Stimulated activated CD4-positive, alpha-beta T cell treated with anti-CD3 and anti-CD28 coated beads, Interleukin-4, amount 100 ng/mL, for 1 hour (primary cell): ENCODE data around the gene FABP6.

Experiments
- DNase-seq: peaks from one replicate; pipeline ENCODE4 v3.0.0-alpha.2; 2020

Gene FABP6

DNA sequence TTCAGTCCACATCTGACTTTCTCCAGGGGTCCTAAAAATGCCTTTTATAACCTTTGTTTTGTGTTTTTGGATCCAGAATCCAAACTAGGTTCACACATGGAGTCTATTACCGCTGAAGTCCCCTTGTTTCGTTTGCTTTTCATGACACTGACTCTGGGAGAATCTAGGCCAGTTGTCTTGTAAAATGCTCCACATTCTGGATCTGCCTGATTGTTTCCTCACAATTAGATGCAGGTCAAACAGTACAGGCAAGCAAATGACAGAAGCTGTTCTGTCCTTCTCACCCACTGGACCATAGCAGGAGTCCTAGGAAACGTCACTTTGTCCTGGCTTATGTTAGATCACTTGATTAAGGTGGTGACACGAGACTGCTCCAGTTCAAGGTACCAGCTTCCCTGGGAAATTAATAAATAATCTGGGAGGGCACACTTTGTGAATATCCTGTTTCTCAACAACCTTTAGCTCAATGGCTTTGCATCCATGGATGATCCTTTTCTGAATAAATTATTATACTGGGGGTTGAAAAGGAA, 34.1 kb downstream of the FABP6 start:
- no peak for DNase-seq

DNA sequence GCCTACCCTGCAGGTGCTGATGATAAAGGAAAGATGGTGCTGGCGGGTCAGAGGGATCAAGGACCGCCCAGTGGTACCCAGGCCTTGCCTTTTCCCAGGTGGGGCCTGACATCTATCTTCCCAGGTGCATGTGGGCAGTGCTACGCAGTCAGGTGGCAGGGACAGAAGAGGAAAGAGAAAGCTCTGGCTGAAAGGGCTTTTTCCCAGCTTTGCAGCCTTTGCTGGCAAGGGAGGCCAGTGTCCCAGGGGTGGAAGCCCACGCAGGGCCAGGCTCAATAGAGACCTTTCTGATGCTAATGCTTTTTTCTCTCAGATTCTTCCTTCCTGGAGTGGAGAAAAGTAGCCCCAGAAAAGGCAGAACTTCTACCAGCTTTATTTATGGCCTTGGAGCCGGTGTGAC, 36.7 kb downstream of the FABP6 start:
- DNase-seq, result no peak

DNA sequence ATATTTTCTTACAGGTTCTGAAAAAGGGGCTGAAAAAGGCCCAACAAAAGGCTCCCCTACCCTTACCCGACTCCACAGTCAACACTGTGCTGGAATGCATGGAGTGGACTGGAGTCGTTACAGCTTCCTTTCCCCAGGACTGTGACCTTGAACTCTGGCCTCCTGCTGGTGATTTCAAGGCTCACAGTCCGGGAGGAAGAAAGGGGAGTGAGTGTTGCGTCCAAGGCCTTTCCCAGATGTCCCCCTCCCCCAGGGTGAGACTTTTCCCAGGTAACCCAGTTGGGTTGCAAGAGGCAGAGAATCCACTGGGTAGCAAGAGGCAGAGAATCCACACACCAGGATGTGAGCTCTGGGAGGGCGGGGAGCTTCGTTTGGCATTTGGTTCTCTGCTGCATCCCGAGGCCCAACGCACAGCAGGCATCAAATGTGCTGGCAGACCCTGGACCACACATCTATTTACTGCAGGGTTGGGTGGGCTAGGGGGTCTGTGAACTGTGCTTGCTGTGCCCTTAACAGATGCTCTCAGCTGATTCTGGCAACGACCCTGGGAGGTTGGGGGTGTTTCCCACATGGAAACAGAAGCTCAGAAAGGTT, 37.5 kb downstream of the FABP6 start:
- DNase-seq, result no peak

DNA sequence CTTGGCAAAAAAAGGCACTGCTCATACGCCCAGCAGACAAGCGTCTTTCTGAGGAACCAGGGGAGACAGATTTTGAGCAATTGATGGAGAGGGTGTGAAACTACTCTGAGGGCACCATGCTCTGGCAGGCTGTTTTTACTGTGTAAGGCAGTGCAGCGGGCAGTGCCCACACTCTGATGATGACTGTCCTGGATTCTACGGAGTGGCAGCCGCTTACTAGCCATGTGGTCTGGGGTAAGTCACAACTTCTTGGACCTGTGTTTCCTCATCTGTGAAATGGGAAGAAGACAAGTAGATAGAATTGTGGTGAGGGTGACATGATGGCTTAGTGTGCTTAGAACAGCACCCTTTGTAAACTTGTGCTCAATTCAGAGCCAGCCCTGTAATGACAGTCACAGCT, 38.8 kb downstream of the FABP6 start:
- DNase-seq, result no peak

DNA sequence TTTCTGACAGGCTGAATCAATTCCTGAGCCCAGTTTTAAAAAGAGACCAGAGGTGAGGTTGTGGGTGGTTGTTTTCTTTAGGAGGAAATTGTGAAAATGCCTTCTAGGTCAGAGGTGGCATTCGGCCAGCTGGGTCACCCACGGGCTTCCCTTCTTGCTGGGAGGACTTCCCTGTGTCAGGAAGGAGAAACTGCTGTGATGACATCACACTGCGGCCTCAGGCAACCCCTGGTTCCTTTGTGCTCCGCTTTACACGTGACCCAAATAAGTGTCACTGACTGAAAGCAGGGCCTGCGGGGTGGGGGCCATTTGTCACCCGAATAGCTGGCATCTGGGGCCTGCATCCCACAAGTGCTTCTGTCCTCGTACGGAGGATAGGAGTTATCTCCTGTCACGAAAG, 39.7 kb downstream of the FABP6 start:
- DNase-seq, result no peak

DNA sequence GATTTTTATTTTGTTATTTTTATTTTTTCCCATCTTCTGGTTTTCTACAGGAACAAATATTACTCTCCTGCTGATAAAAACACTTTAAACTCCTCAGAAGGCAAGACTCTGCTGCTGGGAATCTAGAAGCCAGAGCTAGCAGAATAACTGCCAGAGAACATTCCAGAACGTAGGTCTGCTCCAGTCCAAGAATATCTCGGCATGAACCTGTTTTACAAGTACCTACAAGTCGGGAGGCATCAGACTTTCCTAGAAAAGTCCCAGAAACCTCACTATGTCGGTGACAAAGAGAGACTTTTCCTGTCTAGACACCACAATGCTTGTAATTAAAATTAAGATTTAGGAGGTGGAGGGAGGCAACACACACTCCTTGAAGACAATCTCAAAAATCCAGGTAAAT, 41.4 kb downstream of the FABP6 start:
- no peak for DNase-seq

DNA sequence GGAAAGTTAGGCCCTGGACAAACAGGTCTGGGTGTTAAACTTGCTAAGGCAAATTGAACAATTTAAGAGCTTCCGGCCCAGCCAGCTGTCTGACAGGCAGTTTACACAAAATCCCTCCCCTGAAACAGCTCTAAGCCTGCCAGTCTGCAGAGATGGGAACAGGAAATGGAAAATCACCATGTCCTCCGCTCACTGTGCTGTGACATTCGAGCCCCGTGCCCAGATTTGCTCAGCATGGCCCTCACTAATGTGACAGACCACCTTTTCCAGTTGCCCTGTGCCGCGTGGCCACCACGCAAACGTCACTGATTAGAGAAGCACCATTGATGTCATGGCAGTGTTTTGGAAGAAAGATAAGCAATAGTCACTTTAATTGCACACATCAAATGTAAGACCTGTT, 42.1 kb downstream of the FABP6 start:
- DNase-seq, result no peak

DNA sequence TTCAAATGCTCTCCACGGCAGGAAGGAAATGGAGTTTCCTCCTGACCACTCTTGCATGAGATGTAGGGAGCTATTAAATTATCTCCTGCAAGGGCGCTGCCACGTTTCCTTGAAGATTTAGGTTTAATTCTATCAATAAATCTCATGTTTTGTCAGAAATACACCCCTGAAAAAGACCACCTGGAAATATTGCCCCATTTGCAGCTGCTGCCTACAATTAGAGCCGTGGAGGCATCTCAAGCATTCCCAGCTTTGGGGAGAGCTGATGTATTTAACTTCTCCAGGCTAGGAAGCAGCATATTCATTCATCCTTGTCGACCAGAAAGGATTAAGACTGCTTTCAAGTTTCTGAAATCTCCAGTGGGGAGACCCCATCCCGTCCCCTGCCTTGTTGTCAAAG, 42.5 kb downstream of the FABP6 start:
- no peak for DNase-seq

DNA sequence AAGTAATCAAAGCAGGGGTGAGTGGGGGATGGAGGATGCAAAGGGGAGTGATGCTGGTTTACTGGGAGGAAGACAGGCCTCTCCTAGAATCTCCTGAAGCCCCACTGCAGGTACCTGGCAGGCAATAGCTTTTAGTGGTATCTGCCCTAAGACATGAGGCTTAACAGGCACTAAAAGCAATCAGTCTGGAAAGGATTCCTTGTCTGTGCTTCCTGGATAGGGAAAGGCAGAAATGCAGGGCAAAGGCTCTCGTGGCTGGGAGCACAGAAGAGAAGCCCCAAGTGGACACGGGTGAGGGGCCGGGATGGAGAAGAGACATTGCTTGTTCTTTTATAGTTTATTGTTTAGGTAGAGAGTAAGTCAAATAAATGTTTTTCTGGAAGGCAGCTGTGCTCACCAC, 43.0 kb downstream of the FABP6 start:
- DNase-seq, result no peak

DNA sequence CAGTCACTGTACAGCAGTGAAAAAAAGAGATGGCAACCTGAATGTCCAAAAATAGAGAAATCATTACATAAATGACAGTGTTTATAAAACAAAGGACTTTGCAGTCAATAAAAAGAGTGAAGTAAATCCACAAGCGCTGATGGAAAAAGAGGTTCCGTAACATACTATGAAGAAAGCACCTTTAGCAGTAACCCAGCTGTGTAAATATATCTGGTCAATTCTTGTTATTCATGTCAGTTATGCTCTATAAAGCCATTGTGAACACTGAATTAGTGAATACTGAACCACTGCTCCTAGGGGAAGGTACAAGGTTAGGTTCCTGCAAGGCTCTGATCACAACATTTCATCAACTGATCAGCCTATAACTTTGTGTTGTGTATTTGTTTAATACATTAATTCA, 43.6 kb downstream of the FABP6 start:
- no peak for DNase-seq

DNA sequence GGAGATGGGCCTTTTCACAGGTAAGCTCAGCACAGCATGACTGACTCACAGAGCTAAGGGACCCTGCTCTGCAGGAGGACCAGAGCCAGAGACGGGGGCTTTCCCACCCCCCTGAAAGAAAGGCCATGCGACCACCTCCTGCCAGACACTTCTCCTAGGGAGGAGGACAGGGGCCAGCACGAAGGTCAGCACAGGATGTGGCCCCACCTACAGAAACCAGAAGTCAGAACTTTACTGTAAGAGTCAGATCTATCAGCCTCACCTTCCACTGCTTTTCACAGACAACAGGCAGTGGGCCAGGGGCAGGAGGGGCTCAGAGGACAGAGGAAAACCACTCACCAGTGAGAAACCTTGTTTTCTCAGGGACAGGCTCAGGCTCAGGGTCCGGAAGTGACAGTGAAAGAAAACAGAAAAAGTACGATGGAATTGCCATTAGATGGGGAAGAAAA, 45.2 kb downstream of the FABP6 start:
- no peak for DNase-seq

DNA sequence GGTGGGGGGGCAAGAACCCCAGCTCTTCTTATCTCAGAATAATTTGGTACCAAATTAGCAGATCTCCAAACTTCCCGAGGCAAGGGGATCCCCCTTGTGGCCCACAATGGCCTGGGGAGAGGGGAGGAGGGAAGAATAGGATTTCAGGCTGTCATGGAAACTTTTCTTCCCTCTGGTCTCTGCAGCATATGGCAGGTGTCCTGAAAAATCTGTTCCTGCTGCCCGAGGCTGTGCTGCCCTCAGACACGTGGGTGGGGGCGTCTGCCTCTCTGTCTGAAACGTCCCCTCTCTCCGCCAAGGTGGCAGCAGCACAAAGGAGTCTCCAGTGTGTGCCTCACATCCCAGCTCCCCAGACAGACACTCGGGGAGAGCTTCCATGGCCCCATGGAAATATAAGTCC, 49.0 kb downstream of the FABP6 start:
- DNase-seq, result no peak

DNA sequence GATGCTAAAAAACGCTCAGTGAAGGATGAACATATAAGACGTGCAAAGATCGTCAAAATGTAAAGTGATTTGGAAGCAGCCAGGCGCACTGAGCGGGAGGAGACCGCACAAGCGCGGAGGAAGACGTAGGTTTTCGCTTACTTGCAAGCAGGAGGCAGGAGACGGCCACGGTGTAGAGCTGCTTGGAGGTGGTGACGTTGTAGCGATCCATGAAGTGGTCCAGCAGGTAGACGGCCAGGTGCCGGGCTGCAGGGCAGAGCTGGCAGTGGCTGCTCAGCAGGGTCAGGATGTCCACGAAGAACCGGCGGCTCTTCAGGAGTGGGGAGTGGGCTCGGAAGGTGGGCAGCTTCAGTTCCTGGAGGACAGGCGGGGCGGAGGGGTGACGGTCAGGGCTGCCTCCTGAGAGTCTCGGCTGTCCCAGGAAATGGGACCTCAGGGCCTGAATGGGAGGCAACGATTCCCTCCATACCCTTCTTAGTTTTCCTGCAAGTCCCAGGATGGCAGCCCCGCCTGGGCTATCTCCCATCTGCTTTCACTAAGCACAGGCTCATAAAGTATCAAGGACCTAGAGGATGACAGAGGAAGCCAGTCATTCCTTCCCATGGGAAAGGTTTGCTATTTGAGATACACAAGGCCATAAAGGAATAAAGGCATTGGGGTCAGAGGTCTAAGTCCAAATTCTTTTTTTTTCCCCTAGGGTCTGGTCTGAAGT, 51.2 kb downstream of the FABP6 start:
- DNase-seq, result no peak

DNA sequence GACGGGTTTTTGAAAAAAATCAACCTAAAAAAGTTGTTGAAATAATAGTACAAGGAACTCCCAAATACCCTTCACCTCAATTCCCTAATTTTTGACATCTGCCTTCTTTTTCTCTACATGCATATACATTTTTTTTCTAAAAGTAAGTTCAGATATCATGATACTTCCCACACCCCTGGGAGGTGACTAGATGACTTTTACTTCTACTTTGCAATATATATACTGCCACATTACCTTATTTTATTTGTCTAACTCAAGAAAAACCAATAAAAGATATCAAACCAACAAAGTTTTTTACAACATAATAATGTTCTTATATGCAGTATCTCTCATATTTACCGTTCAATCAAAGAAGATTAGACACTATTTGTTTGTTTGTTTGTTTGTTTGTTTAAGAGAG, 52.0 kb downstream of the FABP6 start:
- DNase-seq, result no peak

DNA sequence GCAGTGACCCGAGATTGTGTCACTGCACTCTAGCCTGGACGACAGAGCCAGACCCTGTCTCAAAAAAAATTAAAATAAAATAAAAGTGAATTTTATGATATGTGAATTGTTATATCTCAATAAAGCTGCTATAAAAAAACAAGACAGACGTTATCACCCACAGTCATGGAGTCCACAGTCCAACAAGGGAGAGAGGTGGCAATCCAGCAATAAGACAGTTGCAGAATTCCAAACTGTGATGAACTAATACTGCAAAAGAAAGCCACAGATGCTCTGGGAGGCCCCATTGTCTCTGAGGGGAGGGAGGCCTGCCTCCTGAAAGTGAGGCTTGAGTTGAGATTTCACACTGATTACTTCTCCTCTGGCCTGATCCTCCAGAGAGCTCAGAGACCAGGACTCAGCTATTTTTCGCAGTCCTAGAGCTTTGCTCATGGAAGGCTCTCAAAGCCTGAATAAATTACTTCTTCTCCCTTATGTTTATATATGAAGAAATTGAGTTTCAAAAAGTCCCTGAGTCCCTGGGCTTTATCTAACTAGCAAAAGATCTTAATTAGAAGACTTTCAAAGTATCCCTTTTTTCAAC, 55.1 kb downstream of the FABP6 start:
- no peak for DNase-seq

DNA sequence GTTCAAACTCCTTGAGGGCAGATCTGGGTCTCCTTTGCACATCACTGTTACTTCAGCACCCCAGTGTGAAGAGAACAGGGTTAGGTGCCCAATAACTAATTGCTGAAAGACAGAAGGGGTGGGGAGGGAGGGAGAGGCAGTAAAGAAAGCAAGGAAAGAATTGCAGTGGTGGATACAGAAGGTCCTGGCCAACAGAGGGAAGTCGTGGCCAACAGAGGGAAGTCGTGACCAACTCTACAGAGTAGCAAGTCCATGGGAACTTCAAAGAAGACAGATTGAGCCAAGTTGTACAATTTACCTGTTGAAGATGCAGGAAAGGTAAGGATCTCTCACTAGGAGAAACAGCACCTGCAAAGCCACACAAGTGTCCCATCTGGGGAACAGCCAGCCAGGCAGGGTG, 56.0 kb downstream of the FABP6 start:
- DNase-seq, result no peak

DNA sequence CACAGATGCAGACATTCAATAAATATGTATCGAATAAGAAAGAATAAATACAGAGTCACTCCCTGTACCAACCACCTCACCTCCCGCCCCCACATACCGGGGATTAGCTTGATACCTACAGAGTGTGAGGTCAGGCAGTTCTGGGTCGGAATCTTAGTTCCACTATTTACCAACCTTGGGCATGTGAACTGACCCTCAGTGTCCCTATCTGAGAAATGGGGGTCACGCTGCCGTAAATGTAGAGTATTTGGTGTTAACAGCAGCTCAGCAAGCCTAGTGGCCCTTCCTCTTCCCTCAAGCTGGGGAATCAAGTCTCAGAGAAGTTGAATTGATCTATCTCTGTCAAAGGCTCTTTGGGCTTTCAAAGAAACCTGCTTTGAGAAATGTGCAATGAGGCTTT, 57.6 kb downstream of the FABP6 start:
- DNase-seq, result no peak

DNA sequence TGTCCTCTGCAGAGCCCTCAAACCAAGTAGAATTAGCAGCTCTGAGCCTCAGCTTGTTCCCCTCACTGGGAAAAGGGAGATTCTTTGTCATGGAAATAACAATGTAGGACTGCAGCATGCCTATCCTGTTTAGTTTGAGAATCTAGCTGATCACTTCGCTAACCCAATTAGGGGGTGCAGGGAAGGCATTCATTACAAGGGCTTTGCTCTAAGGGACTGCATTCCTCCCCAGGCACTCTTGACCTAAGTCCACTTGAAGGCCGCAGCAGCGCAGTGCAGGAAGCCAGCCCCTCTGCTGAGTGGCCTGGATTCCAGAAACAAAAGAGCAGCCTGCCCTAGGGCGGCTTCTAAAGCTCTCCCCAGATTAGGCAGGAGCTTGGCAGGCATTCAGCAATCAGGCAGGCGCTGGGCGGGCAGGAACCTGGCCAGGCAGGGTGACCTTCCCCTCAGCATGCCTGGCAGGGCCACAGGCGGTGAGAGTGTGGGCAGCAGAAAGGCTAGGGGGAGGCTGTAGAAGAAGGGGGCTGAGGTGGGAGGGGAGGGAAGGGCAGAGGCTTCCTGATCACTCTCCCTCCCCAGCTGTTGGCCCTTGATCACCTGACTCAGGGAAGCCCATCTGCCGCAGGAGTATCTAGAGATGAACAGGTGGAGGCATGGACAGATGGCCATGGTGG, 58.2 kb downstream of the FABP6 start:
- no peak for DNase-seq
